ENCODE data around the gene DNAJC22.
A peak's percentile ranks its signal among the peaks of the same experiment; 100 is the strongest.

The DNAJC22 gene

DNA sequence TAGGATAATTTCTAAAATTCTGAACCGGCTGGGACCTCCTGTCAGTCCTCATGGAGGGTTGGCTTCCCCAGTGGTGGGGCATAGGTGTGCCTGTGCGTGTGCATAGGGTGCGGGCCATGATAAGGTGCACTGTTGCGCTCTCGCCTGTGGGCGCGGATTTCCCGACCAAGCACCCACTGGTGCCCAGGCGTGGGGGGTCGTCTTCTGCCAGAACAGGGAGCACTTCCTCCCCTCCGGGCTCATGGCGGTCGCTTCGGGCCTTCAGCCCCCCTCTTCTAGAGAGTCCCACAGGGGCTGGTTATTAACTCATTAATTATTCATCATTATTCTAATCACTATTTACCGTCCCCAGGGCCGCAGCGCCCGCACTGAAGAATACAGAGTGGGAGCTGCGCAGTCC is 12.5 kb upstream of the DNAJC22 start:
- H3K79me2 ChIP-seq, result no peaks in the 10 kb centered on the region
- no peaks in the 10 kb centered on the region for H3K27me3 ChIP-seq (ENCODE audit: control insufficient read depth, insufficient read depth, low read length)
- TF ChIP-seq, protein P1, sequence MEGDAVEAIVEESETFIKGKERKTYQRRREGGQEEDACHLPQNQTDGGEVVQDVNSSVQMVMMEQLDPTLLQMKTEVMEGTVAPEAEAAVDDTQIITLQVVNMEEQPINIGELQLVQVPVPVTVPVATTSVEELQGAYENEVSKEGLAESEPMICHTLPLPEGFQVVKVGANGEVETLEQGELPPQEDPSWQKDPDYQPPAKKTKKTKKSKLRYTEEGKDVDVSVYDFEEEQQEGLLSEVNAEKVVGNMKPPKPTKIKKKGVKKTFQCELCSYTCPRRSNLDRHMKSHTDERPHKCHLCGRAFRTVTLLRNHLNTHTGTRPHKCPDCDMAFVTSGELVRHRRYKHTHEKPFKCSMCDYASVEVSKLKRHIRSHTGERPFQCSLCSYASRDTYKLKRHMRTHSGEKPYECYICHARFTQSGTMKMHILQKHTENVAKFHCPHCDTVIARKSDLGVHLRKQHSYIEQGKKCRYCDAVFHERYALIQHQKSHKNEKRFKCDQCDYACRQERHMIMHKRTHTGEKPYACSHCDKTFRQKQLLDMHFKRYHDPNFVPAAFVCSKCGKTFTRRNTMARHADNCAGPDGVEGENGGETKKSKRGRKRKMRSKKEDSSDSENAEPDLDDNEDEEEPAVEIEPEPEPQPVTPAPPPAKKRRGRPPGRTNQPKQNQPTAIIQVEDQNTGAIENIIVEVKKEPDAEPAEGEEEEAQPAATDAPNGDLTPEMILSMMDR (IDR thresholded peaks at IDR 0.05), result no peak
- H2AFZ ChIP-seq, result no peak overlapping the region
- H3K9me3 ChIP-seq (ENCODE audit: control insufficient read depth, low read length), result no peaks in the 10 kb centered on the region
- H3K36me3 ChIP-seq (ENCODE audit: control insufficient read depth, insufficient read depth, low read length), result no peaks in the 10 kb centered on the region
- H3K4me2 ChIP-seq (ENCODE audit: low read length), result no peak overlapping the region
- H3K4me3 ChIP-seq (ENCODE audit: low read depth, low read length), result no peak overlapping the region
- no peak overlapping the region for H3K9ac ChIP-seq
- H3K4me1 ChIP-seq, result peaks cover 9% of the 10 kb centered on the region
- no peak overlapping the region for H3K27ac ChIP-seq

DNA sequence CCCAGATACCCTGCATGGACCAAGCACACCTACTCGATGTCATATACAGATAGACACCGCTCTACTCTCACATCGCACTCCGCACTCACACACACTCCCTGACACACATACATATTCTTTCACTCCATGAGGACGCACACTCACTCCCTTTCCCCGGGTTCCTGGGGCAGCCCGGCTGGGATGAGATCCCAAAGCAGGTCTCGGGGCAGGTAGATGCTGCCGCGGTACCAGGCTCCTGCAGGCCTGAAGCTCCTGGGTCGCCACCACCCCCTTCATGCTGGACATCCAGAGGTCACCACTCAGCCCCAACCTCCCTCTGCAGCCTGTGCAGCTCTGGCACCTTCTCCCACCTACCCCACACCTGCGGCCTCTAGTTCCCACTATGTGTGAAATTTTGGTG is 12.0 kb upstream of the DNAJC22 start:
- H3K36me3 ChIP-seq (ENCODE audit: control insufficient read depth, insufficient read depth, low read length), result no peaks in the 10 kb centered on the region
- H3K9me3 ChIP-seq (ENCODE audit: control insufficient read depth, low read length), result no peaks in the 10 kb centered on the region
- no peak overlapping the region for H3K4me3 ChIP-seq (ENCODE audit: low read depth, low read length)
- no peaks in the 10 kb centered on the region for H3K79me2 ChIP-seq
- TF ChIP-seq, protein P1 (IDR thresholded peaks at IDR 0.05), result no peak
- no peak overlapping the region for H3K4me2 ChIP-seq (ENCODE audit: low read length)
- no peak overlapping the region for H3K27ac ChIP-seq
- H2AFZ ChIP-seq, result no peak overlapping the region
- peaks cover 9% of the 10 kb centered on the region for H3K4me1 ChIP-seq
- no peak overlapping the region for H3K9ac ChIP-seq
- H3K27me3 ChIP-seq (ENCODE audit: control insufficient read depth, insufficient read depth, low read length), result no peaks in the 10 kb centered on the region

- TF ChIP-seq, protein P1 (IDR thresholded peaks at IDR 0.05), result no peak
- H3K9me3 ChIP-seq (ENCODE audit: control insufficient read depth, low read length), result no peaks in the 10 kb centered on the region
- H3K9ac ChIP-seq, result no peak overlapping the region
- H3K36me3 ChIP-seq (ENCODE audit: control insufficient read depth, insufficient read depth, low read length), result no peaks in the 10 kb centered on the region
- H2AFZ ChIP-seq, result no peak overlapping the region
- peaks cover 9% of the 10 kb centered on the region for H3K4me1 ChIP-seq
- H3K79me2 ChIP-seq, result no peaks in the 10 kb centered on the region
- H3K4me3 ChIP-seq (ENCODE audit: low read depth, low read length), result no peak overlapping the region
- H3K27me3 ChIP-seq (ENCODE audit: control insufficient read depth, insufficient read depth, low read length), result no peaks in the 10 kb centered on the region
- H3K27ac ChIP-seq, result no peak overlapping the region
- H3K4me2 ChIP-seq (ENCODE audit: low read length), result no peak overlapping the region
Measured at GRCh38 chr12:49335118-49335954, 11.4 kb upstream of the DNAJC22 start.

DNA sequence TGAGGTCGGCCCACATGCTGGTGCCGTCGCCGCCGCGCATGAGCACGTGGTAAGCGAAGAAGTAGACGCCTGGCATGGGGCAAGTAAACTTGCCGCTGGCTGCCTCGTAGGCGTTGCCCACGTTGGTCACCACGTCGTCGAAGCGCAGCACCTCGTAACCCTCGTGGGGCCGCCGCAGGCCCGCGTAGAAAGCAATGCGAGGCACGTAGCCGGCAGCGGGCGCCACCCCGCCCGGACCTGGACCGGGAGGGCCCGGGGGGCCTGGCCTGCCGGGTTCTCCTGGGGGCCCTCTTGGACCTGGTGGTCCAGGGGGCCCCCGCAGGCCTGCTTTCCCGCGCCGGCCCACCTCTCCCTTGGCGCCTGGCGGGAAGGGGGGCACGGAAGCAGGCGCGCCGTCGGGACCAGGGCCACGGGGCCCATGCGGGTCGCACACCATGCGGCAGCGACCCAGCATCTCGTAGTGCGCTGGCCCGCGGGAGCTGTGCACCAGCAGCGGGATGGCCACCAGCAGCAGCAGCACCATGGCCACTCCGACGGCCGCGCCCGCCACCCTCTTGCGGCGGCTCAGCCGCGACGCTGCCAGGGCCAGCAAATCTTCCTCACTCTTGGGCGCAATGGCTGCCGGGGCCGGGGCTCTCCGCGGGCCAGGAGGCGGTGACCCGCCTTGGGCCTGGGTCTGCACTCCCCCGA is 10.6 kb upstream of the DNAJC22 start:
- Histone ChIP-seq H3K27ac (no peak overlapping the region), H3K9ac (no peak overlapping the region), H2AFZ (peak overlapping the region; percentile 85), H3K79me2 (no peaks in the 10 kb centered on the region), H3K36me3 (ENCODE audit: control insufficient read depth, insufficient read depth, low read length) (no peaks in the 10 kb centered on the region), H3K4me2 (ENCODE audit: low read length) (no peak overlapping the region), H3K4me1 (peaks cover 9% of the 10 kb centered on the region), H3K4me3 (ENCODE audit: low read depth, low read length) (no peak overlapping the region), H3K9me3 (ENCODE audit: control insufficient read depth, low read length) (no peaks in the 10 kb centered on the region), H3K27me3 (ENCODE audit: control insufficient read depth, insufficient read depth, low read length) (no peaks in the 10 kb centered on the region)
- TF ChIP-seq, protein P1 (IDR thresholded peaks at IDR 0.05), result no peak
